GM21423 (cell line): Measurements from ENCODE around the gene C5orf22.
"Not testable (repeated sequence)": the region's sequence is repeated elsewhere in the genome, so short reads cannot be mapped to it uniquely, and the experiment has no call there.

Experiments
- ATAC-seq: cut with Tn5 transposase; IDR thresholded peaks from one replicate; pipeline ENCODE4 v1.9.1; 2021; ENCODE audit warnings: mild to moderate bottlenecking, moderate library complexity; ENCODE audit not compliant: unreplicated experiment

The C5orf22 gene

DNA sequence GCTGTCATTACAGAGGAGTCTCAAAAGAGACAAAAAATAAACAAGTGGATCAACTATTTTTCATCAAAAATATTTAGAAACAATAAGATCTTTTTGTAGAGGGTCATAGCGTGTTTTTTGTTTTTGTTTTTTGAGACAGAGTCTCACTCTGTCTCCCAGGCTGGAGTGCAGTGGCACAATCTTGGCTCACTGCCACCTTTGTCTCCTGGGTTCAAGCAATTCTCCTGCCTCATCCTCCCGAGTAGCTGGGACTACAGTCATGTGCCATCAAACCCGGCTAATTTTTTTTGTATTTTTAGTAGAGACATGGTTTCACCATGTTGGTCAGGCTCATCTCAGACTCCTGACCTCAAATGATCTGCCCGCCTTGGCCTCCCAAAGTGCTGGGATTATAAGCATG is 70.2 kb downstream of the C5orf22 start:
- not testable (repeated sequence) for ATAC-seq

GRCh38 chr5:31604240-31604639 is 72.1 kb downstream of the C5orf22 start:
- ATAC-seq = no peak

- ATAC-seq = no peak
Measured at GRCh38 chr5:31604644-31605043, 72.5 kb downstream of the C5orf22 start.
